Measurements from ENCODE around the gene PLCB3. TPM values are rescaled to one million over a fixed set of nuclear protein-coding genes. Genes with fewer than 3 reads are reported as not detected.

Gene PLCB3
- total and polyA plus RNA-seq, 2 donors (not counting 3 experiments of a cell fraction or from before 2014, with no cell fraction given): 32.3 to 61.1 TPM

DNA sequence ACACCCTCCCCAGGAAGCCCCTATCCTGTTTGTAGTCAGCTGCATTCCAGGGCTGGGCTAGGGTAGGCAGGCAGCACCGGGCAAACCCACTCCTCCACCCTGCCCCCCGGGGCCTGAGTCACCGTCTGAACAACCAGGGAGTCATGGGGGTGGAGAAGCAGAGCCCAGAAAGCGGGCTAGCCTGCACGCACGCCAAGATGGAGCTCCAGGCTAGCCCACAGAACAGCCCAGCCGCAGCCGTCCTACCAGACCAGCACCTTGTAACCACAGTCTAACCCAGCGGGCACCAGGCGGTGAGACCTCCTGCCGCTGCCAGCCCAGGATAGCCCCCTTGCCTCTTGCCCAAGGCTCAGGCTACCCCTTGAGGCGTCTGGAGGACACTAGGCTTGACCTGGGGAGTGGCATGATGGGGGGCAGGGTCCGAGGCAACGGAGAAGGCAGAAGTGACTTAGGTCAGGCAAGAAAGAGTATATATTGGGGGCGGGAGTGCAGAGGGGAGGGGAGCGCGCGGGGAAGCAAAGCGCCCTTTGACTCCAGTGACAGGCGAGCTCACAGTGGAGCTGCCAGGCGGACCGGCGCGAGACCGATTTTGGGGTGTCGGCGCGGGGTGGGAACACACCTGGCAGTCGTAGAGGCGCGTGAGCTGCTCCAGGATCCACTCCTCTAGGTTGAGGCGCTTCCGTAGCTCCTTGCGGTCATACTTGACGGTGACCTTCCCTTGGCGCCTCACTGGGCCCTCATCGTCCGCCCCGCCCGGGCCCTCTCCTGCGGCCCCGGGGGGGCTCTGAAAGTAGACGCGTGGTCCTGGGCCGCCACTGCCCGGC, 5.3 kb upstream of the PLCB3 start:
- TF ChIP-seq, protein P1, sequence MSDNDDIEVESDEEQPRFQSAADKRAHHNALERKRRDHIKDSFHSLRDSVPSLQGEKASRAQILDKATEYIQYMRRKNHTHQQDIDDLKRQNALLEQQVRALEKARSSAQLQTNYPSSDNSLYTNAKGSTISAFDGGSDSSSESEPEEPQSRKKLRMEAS (IDR thresholded peaks at IDR 0.05; ENCODE audit: insufficient read depth, insufficient read length): no peak
- peak; percentile 97 for TF ChIP-seq POLR2A (IDR thresholded peaks at IDR 0.05; ENCODE audit: low read depth, low read length)
- TF ChIP-seq, protein P2, sequence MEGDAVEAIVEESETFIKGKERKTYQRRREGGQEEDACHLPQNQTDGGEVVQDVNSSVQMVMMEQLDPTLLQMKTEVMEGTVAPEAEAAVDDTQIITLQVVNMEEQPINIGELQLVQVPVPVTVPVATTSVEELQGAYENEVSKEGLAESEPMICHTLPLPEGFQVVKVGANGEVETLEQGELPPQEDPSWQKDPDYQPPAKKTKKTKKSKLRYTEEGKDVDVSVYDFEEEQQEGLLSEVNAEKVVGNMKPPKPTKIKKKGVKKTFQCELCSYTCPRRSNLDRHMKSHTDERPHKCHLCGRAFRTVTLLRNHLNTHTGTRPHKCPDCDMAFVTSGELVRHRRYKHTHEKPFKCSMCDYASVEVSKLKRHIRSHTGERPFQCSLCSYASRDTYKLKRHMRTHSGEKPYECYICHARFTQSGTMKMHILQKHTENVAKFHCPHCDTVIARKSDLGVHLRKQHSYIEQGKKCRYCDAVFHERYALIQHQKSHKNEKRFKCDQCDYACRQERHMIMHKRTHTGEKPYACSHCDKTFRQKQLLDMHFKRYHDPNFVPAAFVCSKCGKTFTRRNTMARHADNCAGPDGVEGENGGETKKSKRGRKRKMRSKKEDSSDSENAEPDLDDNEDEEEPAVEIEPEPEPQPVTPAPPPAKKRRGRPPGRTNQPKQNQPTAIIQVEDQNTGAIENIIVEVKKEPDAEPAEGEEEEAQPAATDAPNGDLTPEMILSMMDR (IDR thresholded peaks at IDR 0.05; ENCODE audit: extremely low read depth in 1 of 2, insufficient read depth in 1 of 2, low read depth in 1 of 2, low read length in 2 of 2): no peak
- peak; percentile 97 for TF ChIP-seq POLR2AphosphoS5 (IDR thresholded peaks at IDR 0.05; ENCODE audit: insufficient read depth, low read depth, low read length)
- peak; percentile 92 for TF ChIP-seq FOS (IDR thresholded peaks at IDR 0.05; ENCODE audit: borderline replicate concordance, insufficient read depth, low read length)
- TF ChIP-seq MYC (IDR thresholded peaks at IDR 0.05; ENCODE audit: low read depth, low read length): peak; percentile 24
- TF ChIP-seq JUN (IDR thresholded peaks at IDR 0.05; ENCODE audit: borderline replicate concordance, insufficient read depth, insufficient read length, low read depth): peak; percentile 8
- no peak for TF ChIP-seq GATA2 (IDR thresholded peaks at IDR 0.05; ENCODE audit: insufficient read depth, insufficient read length, low read depth, low read length)
- no peak for TF ChIP-seq EZH2 (IDR thresholded peaks at IDR 0.05; ENCODE audit: borderline replicate concordance, low read depth, low read length, severe bottlenecking)
- POLR2A ChIA-PET: interaction anchor here (0.6 to 2.2 kb wide), 5 partner anchors 22 to 58 kb away, joined by 3 to 10 read pairs (median 5); no protein-coding TSS in a partner anchor
- no peak overlapping the region for H2AFZ ChIP-seq (ENCODE audit: low read depth, low read length)
- no peak overlapping the region for H3K4me2 ChIP-seq (ENCODE audit: insufficient read depth, low read length)
- H3K36me3 ChIP-seq (ENCODE audit: control insufficient read depth in 2 of 2, extremely low read depth in 1 of 2, insufficient read depth in 2 of 2, low read length in 2 of 2): peaks cover 0 to 12% of the 10 kb centered on the region in 2 experiments
- intact Hi-C loops (cut with micrococcal nuclease) (loop anchor here (2.0 kb wide), 1 partner anchor 39 kb away; the partner anchor contains the start of genes BAD and GPR137), dilution Hi-C loops (cut with MboI; ENCODE audit: extremely low pct_ligation_motif_present, low sequenced_read_pairs) (no loop called here)
- DNase-seq (ENCODE audit: low read depth, low spot score) (peak; percentile 82), FAIRE-seq (peak; percentile 95)
- peak overlapping the region; percentile 67 for H3K9ac ChIP-seq (replicated peaks; ENCODE audit: extremely low read depth, insufficient read depth, low read length)
- H3K27ac ChIP-seq (ENCODE audit: insufficient read depth, low read depth, low read length): peak overlapping the region; percentile 47
- H3K79me2 ChIP-seq (ENCODE audit: control insufficient read depth, insufficient read depth, low read length): peaks cover 40% of the 10 kb centered on the region
- no peaks in the 10 kb centered on the region for H3K27me3 ChIP-seq (ENCODE audit: control insufficient read depth in 2 of 2, insufficient read depth in 2 of 2, low read length in 2 of 2)
- CTCF ChIA-PET: interaction anchor here (0.9 to 5.0 kb wide), 11 partner anchors 9 to 109 kb away, joined by 3 to 36 read pairs (median 5); partner anchors contain the start of genes CATSPERZ, ESRRA, PRDX5 and STIP1
- no peaks in the 10 kb centered on the region for H4K20me1 ChIP-seq (replicated peaks; ENCODE audit: control insufficient read depth, extremely low read depth, insufficient read depth, low read length)
- H3K9me1 ChIP-seq (replicated peaks; ENCODE audit: control insufficient read depth, extremely low read depth, insufficient read depth, low read length): no peaks in the 10 kb centered on the region
- H3K9me3 ChIP-seq (replicated peaks; ENCODE audit: control insufficient read depth, insufficient read depth, low read length): no peaks in the 10 kb centered on the region
- peak overlapping the region; percentile 67 to 78 (median 73) for H3K4me3 ChIP-seq (replicated peaks in 1 of 3; ENCODE audit: insufficient read depth in 1 of 3, low read depth in 1 of 3, low read length in 3 of 3)
- TSS peak; percentile 13 for BruUV-seq (replicated peaks)
- peaks cover 23% of the 10 kb centered on the region for H3K4me1 ChIP-seq (ENCODE audit: control insufficient read depth, extremely low read depth, insufficient read depth, low read length)

Data from endothelial cell of umbilical vein (primary cell).